GM21619 (cell line): ENCODE data around the gene CEP162.
"Not testable (repeated sequence)": the region's sequence is repeated elsewhere in the genome, so short reads cannot be mapped to it uniquely, and the experiment has no call there.

Experiments
- ATAC-seq: cut with Tn5 transposase; IDR thresholded peaks from one replicate; pipeline ENCODE4 v1.9.1; 2021; ENCODE audit not compliant: unreplicated experiment

The CEP162 gene

GRCh38 chr6:84093441-84094435 is 133.7 kb downstream of the CEP162 start:
- ATAC-seq = no peak

- ATAC-seq = no peak
Observed at GRCh38 chr6:84089552-84089951, 137.9 kb downstream of the CEP162 start.

GRCh38 chr6:84089081-84089480 is 138.4 kb downstream of the CEP162 start:
- ATAC-seq = no peak

GRCh38 chr6:84086545-84087429 is 140.7 kb downstream of the CEP162 start:
- no peak for ATAC-seq

GRCh38 chr6:84086056-84086455 is 141.4 kb downstream of the CEP162 start:
- ATAC-seq = no peak

GRCh38 chr6:84084705-84085104 is 142.7 kb downstream of the CEP162 start:
- ATAC-seq = not testable (repeated sequence)

GRCh38 chr6:84082689-84083265 is 144.7 kb downstream of the CEP162 start:
- ATAC-seq = no peak

GRCh38 chr6:84081222-84081621 is 146.2 kb downstream of the CEP162 start:
- no peak for ATAC-seq

- no peak for ATAC-seq
Observed at GRCh38 chr6:84078335-84078734, 149.1 kb downstream of the CEP162 start.

GRCh38 chr6:84077645-84078044 is 149.8 kb downstream of the CEP162 start:
- no peak for ATAC-seq

- no peak for ATAC-seq
Observed at GRCh38 chr6:84074988-84075781, 152.3 kb downstream of the CEP162 start.
